NCI-H2227 treated with DMSO at 0.1 percent for 48 hours (cell line): ENCODE measurements around the gene OR52B2.

Source experiments
- DNase-seq: peaks from one replicate; lab custom pipeline; 2025; lab: John Stamatoyannopoulos, UW

OR52B2 gene

GRCh38 chr11:6170226-6170625 is at the start of gene OR52B2:
Gene OR52B2, minus strand, starts transcription at chr11:6170326. Its CDS starts 0 bp downstream, at chr11:6170326.
- no peak for DNase-seq

- no peak for DNase-seq
Measured at GRCh38 chr11:6219359-6219758, 49.2 kb upstream of the OR52B2 start.

GRCh38 chr11:6217722-6218121 is 47.6 kb upstream of the OR52B2 start:
- DNase-seq: no peak

GRCh38 chr11:6216501-6216900 is 46.4 kb upstream of the OR52B2 start:
- no peak for DNase-seq

GRCh38 chr11:6214530-6214929 is 44.4 kb upstream of the OR52B2 start:
- DNase-seq: no peak

GRCh38 chr11:6210274-6210955 is 40.3 kb upstream of the OR52B2 start:
- DNase-seq: no peak

- no peak for DNase-seq
Measured at GRCh38 chr11:6209801-6210200, 39.7 kb upstream of the OR52B2 start.

- DNase-seq: no peak
Measured at GRCh38 chr11:6206456-6207180, 36.5 kb upstream of the OR52B2 start.

- DNase-seq: no peak
Measured at GRCh38 chr11:6205366-6205765, 35.2 kb upstream of the OR52B2 start, which contains the start of gene C11orf42. Gene C11orf42, plus strand, starts transcription at chr11:6205557. Its CDS starts 59 bp downstream, at chr11:6205616.

GRCh38 chr11:6204706-6205105 is 34.6 kb upstream of the OR52B2 start:
- no peak for DNase-seq

- no peak for DNase-seq
Measured at GRCh38 chr11:6203327-6203726, 33.2 kb upstream of the OR52B2 start.

- DNase-seq: no peak
Measured at GRCh38 chr11:6202041-6202440, 31.9 kb upstream of the OR52B2 start.

GRCh38 chr11:6201481-6201880 is 31.4 kb upstream of the OR52B2 start:
- no peak for DNase-seq

GRCh38 chr11:6200975-6201374 is 30.8 kb upstream of the OR52B2 start:
- no peak for DNase-seq

GRCh38 chr11:6199174-6199810 is 29.2 kb upstream of the OR52B2 start, which contains the start of gene OR52W1:
Gene OR52W1, plus strand, starts transcription at chr11:6199224. Its CDS starts 0 bp downstream, at chr11:6199224.
- DNase-seq: no peak

- no peak for DNase-seq
Measured at GRCh38 chr11:6197466-6198200, 27.5 kb upstream of the OR52B2 start.

- no peak for DNase-seq
Measured at GRCh38 chr11:6196396-6196795, 26.3 kb upstream of the OR52B2 start.

GRCh38 chr11:6194065-6194581 is 24.0 kb upstream of the OR52B2 start:
- no peak for DNase-seq

GRCh38 chr11:6191742-6192141 is 21.6 kb upstream of the OR52B2 start:
- no peak for DNase-seq

GRCh38 chr11:6175440-6175839 is 5.3 kb upstream of the OR52B2 start:
- no peak for DNase-seq

- DNase-seq: no peak
Measured at GRCh38 chr11:6156628-6157359, 13.3 kb downstream of the OR52B2 start.
